Choroid plexus epithelial cell (primary cell): Measurements from ENCODE around the gene PVRIG.
A peak's percentile ranks its signal among the peaks of the same experiment; 100 is the strongest.
"Not testable (repeated sequence)": the region's sequence is repeated elsewhere in the genome, so short reads cannot be mapped to it uniquely, and the experiment has no call there.

Experiments
- DNase-seq: peaks from one replicate; pipeline ENCODE4 v3.0.0-alpha.2; 2010; ENCODE audit warnings: low read depth
- H3K4me3 ChIP-seq: 2 replicates; pipeline ENCODE4 v1.5.1; 2011; ENCODE audit warnings: low read depth, mild to moderate bottlenecking, control low read depth, low read length, moderate library complexity
- TF ChIP-seq, protein P1 (sequence below): conservative IDR thresholded peaks from 2 replicates; pipeline ENCODE4 v1.5.1; 2011; ENCODE audit warnings: low read depth, mild to moderate bottlenecking, control low read depth, inconsistent platforms, low read length, moderate library complexity

Gene PVRIG

GRCh38 chr7:100219801-100220585 lies at the start of gene PVRIG:
Gene PVRIG (plus strand): TSS chr7:100219949. CDS start chr7:100219971, 22 bp downstream.
- not testable (repeated sequence) for DNase-seq, H3K4me3 ChIP-seq

DNA sequence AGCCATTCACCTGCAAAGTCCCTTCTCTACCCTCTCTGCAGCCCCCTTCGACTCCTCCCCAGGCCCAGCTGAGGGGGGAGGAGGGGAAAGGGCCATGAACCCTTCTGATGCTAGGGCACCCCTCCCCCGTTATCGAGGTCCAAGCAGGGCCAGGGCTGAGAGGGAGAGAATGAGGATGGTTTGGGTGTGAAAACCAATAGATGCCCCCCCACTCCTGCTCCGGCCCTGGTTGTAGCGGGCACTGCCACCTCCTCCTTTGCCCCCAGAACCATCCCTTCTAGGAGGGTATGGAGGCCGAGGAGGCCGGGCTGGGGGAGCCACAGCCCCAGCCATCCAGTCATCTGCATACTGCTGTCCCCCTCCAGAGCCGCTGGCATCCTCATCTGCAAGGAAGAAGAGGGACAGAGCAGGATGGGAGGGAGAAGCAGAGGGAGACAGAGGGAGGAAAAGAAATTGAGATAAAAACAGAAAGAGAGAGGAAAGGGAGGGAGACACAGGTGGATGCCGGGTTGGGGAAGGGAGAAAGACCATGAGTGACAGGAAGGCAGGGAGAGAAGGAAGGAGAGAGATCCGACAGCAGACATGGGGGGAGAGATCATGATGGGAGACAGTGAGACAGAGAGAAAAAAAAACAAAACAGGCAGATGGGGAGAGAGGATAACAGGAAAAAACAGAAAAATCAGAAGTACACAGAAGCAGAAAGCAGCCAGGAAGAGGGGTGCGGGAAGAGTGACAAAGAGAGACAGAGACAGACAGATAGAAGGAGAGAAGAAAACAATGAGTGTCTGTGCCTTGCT lies 49.5 kb upstream of the PVRIG start:
- no peak overlapping the region for H3K4me3 ChIP-seq
- TF ChIP-seq, protein P1, sequence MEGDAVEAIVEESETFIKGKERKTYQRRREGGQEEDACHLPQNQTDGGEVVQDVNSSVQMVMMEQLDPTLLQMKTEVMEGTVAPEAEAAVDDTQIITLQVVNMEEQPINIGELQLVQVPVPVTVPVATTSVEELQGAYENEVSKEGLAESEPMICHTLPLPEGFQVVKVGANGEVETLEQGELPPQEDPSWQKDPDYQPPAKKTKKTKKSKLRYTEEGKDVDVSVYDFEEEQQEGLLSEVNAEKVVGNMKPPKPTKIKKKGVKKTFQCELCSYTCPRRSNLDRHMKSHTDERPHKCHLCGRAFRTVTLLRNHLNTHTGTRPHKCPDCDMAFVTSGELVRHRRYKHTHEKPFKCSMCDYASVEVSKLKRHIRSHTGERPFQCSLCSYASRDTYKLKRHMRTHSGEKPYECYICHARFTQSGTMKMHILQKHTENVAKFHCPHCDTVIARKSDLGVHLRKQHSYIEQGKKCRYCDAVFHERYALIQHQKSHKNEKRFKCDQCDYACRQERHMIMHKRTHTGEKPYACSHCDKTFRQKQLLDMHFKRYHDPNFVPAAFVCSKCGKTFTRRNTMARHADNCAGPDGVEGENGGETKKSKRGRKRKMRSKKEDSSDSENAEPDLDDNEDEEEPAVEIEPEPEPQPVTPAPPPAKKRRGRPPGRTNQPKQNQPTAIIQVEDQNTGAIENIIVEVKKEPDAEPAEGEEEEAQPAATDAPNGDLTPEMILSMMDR: no peak
- no peak for DNase-seq

DNA sequence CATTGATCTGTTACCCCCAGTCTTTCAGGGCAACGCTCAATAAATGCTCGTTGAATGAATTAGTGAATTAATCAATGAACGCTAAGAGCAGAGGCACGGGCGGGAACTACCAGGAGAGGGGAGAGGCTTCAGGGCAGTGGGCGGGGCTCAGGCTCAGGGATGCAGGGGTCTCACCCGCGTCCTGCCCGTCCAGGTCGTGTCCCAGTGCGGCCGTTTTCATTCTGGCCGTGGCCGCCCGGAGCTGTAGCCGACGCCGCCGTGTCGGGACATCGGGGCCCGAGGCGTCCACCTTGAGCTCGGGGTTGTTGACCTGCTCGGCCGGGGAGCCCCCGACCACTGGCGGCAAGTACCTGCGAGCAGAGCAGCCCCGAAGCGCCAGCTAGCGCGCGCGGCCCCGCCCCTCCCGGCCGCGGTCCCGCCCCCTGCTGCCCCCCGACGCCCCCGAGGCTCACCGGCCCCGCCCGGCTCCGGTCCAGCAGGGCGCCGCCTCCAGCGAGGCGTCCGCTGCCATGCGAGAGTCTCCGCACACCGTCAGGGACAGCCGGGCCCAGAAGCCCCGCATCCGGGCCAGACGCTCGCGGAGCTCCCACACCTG lies 48.6 kb upstream of the PVRIG start:
- TF ChIP-seq, protein P1: no peak
- DNase-seq: no peak
- H3K4me3 ChIP-seq: peak overlapping the region; percentile 37

DNA sequence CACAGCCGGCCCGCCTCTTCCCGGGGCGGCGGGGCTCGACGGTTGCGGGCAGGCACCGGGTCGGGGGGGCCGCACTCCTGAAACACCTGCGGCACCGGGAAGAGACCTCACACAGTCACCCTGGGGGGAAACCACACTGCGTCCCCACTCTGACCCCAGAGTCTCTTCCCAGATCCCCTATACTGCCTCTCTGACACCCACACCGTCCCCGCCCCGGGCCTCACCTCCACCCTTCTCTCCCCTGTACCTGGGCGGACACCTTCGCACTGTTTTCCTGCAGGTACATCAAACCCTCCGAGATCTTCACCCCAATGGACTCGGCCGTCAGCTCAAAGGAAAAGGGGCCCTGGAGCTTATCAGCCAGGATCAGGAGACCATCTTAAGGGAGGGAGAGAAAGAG lies 47.9 kb upstream of the PVRIG start:
- no peak overlapping the region for H3K4me3 ChIP-seq
- no peak for DNase-seq
- TF ChIP-seq, protein P1: no peak

GRCh38 chr7:100173806-100174495 lies 45.8 kb upstream of the PVRIG start:
- no peak for DNase-seq
- TF ChIP-seq, protein P1: no peak

GRCh38 chr7:100174582-100174981 lies 45.2 kb upstream of the PVRIG start:
- no peak overlapping the region for H3K4me3 ChIP-seq
- TF ChIP-seq, protein P1: no peak
- DNase-seq: no peak

More at GRCh38 chr7:100173806-100174495, 45.8 kb upstream of the PVRIG start:
- no peak overlapping the region for H3K4me3 ChIP-seq

GRCh38 chr7:100175296-100175935 lies 44.3 kb upstream of the PVRIG start:
- H3K4me3 ChIP-seq: no peak overlapping the region
- no peak for DNase-seq
- TF ChIP-seq, protein P1: no peak
